Measurements from ENCODE around the gene ALS2. TPM values are rescaled to one million over a fixed set of nuclear protein-coding genes. Genes with fewer than 3 reads are reported as not detected.
A peak's percentile ranks its signal among the peaks of the same experiment; 100 is the strongest.

The ALS2 gene
- total RNA-seq, 1 experiment from 2014 or later = 56.1 TPM

DNA sequence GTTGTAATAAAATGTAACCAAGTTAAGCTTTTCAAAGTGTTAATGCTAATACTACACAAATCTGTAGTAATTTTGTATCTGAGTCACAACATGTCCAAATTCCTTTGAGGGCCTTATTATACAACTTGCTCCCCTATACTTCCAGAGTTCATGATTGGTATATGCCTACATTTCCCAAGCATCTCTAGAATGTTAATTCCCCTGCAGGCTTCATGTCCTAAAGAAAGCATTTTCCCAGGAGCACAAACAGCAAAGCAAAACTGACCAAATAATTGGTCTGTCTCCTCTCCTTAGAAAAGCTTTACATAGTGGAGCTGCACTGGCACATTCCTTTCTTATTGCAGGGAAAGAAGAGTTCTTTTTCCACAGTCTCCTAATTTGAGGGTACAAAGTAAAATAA, 3.7 kb downstream of the ALS2 start:
- H3K27ac ChIP-seq (ENCODE audit: low read depth, low read length, poor library complexity, severe bottlenecking) = peak overlapping the region; percentile 64
- H3K27me3 ChIP-seq (replicated peaks; ENCODE audit: insufficient read depth, low read depth, low read length, poor library complexity) = no peaks in the 10 kb centered on the region
- H3K9me3 ChIP-seq (ENCODE audit: low read depth, low read length, poor library complexity, severe bottlenecking) = no peaks in the 10 kb centered on the region
- POLR2A ChIA-PET (ENCODE audit: low non-redundant PET) = no interaction called here
- H3K4me1 ChIP-seq (ENCODE audit: insufficient read depth, low read length, poor library complexity, severe bottlenecking) = peaks cover 54% of the 10 kb centered on the region
- TF ChIP-seq EZH2 (IDR thresholded peaks at IDR 0.05; ENCODE audit: borderline replicate concordance, low read depth, low read length, poor library complexity, severe bottlenecking) (no peak), CTCF (conservative IDR thresholded peaks at IDR 0.05; ENCODE audit: low read depth, low read length) (no peak)
- intact Hi-C loops (cut with micrococcal nuclease; ENCODE audit: unreplicated experiment) = no loop called here
- BruUV-seq (replicated peaks) = no TSS peak
- DNase-seq (ENCODE audit: low spot score) = peak; percentile 19
- CTCF ChIA-PET = no interaction called here
- peak overlapping the region; percentile 97 for H3K4me3 ChIP-seq (ENCODE audit: low read depth, low read length, poor library complexity, severe bottlenecking)
- no peaks in the 10 kb centered on the region for H3K36me3 ChIP-seq (ENCODE audit: insufficient read depth, low read length, poor library complexity, severe bottlenecking)

GRCh38 chr2:201775326-201775725, 5.4 kb downstream of the ALS2 start:
- Histone ChIP-seq H3K27ac (ENCODE audit: low read depth, low read length, poor library complexity, severe bottlenecking) (peak overlapping the region; percentile 64), H3K9me3 (ENCODE audit: low read depth, low read length, poor library complexity, severe bottlenecking) (no peaks in the 10 kb centered on the region), H3K27me3 (replicated peaks; ENCODE audit: insufficient read depth, low read depth, low read length, poor library complexity) (no peaks in the 10 kb centered on the region), H3K4me1 (ENCODE audit: insufficient read depth, low read length, poor library complexity, severe bottlenecking) (peaks cover 59% of the 10 kb centered on the region), H3K4me3 (ENCODE audit: low read depth, low read length, poor library complexity, severe bottlenecking) (no peak overlapping the region), H3K36me3 (ENCODE audit: insufficient read depth, low read length, poor library complexity, severe bottlenecking) (no peaks in the 10 kb centered on the region)
- POLR2A ChIA-PET (ENCODE audit: low non-redundant PET) = no interaction called here
- intact Hi-C loops (cut with micrococcal nuclease; ENCODE audit: unreplicated experiment) = no loop called here
- BruUV-seq (replicated peaks) = no TSS peak
- CTCF ChIA-PET = no interaction called here
- no peak for DNase-seq (ENCODE audit: low spot score)
- no peak for TF ChIP-seq EZH2 (IDR thresholded peaks at IDR 0.05; ENCODE audit: borderline replicate concordance, low read depth, low read length, poor library complexity, severe bottlenecking)
- TF ChIP-seq CTCF (conservative IDR thresholded peaks at IDR 0.05; ENCODE audit: low read depth, low read length) = no peak

DNA sequence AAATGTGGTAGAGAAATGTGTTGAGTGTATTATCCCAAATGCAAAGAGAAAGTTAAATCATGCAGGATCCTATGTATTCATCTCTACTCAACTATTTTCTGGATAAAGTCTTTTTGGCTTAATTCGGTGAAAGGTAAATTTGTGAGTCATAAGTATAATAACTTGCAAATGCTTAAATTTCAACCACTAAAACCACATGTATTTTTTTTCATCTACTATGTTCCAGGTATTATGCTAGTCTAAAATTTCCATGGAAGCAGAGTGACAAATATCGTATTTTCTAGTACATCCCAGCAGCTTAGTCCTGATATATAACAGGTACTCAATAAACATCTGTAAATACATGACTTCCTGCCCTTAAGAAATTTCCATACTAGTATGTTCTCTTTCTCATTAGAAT, 6.2 kb downstream of the ALS2 start:
- Histone ChIP-seq H3K9me3 (ENCODE audit: low read depth, low read length, poor library complexity, severe bottlenecking) (no peaks in the 10 kb centered on the region), H3K27ac (ENCODE audit: low read depth, low read length, poor library complexity, severe bottlenecking) (no peak overlapping the region), H3K36me3 (ENCODE audit: insufficient read depth, low read length, poor library complexity, severe bottlenecking) (no peaks in the 10 kb centered on the region), H3K4me3 (ENCODE audit: low read depth, low read length, poor library complexity, severe bottlenecking) (no peak overlapping the region), H3K4me1 (ENCODE audit: insufficient read depth, low read length, poor library complexity, severe bottlenecking) (peaks cover 56% of the 10 kb centered on the region), H3K27me3 (replicated peaks; ENCODE audit: insufficient read depth, low read depth, low read length, poor library complexity) (no peaks in the 10 kb centered on the region)
- POLR2A ChIA-PET (ENCODE audit: low non-redundant PET) = no interaction called here
- TF ChIP-seq CTCF (conservative IDR thresholded peaks at IDR 0.05; ENCODE audit: low read depth, low read length) (no peak), EZH2 (IDR thresholded peaks at IDR 0.05; ENCODE audit: borderline replicate concordance, low read depth, low read length, poor library complexity, severe bottlenecking) (no peak)
- CTCF ChIA-PET = no interaction called here
- DNase-seq (ENCODE audit: low spot score) = no peak
- no TSS peak for BruUV-seq (replicated peaks)
- intact Hi-C loops (cut with micrococcal nuclease; ENCODE audit: unreplicated experiment) = no loop called here

Measured in A673 (cell line).